CD4-positive, CD25-positive, alpha-beta regulatory T cell (primary cell): ENCODE measurements around the gene RNASE3. TPM values are rescaled to one million over a fixed set of nuclear protein-coding genes. Genes with fewer than 3 reads are reported as not detected.
A peak's percentile ranks its signal among the peaks of the same experiment; 100 is the strongest.
"Not testable (repeated sequence)": the region's sequence is repeated elsewhere in the genome, so short reads cannot be mapped to it uniquely, and the experiment has no call there.

Source experiments
- ATAC-seq, 2 donors: fragments of 150-1000 bp; cut with Tn5 transposase; one replicate each; pipeline ENCODE4 v1.10.0; 2021; ENCODE audit warnings: low read depth in 2 of 2, moderate number of reproducible peaks in 2 of 2, moderate library complexity in 1 of 2
- DNase-seq, 3 donors: peaks; one replicate each; pipeline versions ENCODE4 v3.0.0 to v3.0.0-alpha.2; 2012 to 2022; ENCODE audit warnings: mixed read lengths in 1 of 3
- H3K27ac ChIP-seq: one replicate; pipeline ENCODE4 v1.7.0; 2013; ENCODE audit warnings: mild to moderate bottlenecking, low read length; ENCODE audit not compliant: insufficient read depth, poor library complexity, severe bottlenecking
- H3K27me3 ChIP-seq: one replicate; pipeline ENCODE4 v1.7.0; 2013; ENCODE audit warnings: low read length; ENCODE audit not compliant: control insufficient read depth, insufficient read depth
- H3K36me3 ChIP-seq: one replicate; pipeline ENCODE4 v1.7.0; 2013; ENCODE audit warnings: mild to moderate bottlenecking, low read length, moderate library complexity; ENCODE audit not compliant: control insufficient read depth, insufficient read depth
- H3K4me1 ChIP-seq: 2 replicates; pipeline ENCODE4 v1.7.0; 2013; ENCODE audit warnings: mild to moderate bottlenecking, low read length; ENCODE audit not compliant: insufficient read depth, control insufficient read depth, poor library complexity, severe bottlenecking
- H3K4me3 ChIP-seq: one replicate; pipeline ENCODE4 v1.7.0; 2013; ENCODE audit warnings: low read depth, mild to moderate bottlenecking, low read length, moderate library complexity
- H3K9me3 ChIP-seq, 2 experiments: 1 replicate in 1 of 2; 2 replicates in 1 of 2; pipeline ENCODE4 v1.7.0; 2013; ENCODE audit warnings: low read length in 2 of 2, mild to moderate bottlenecking in 1 of 2, moderate library complexity in 1 of 2; ENCODE audit not compliant: control insufficient read depth in 2 of 2
- H3K27ac Mint-ChIP-seq, 3 donors: one replicate each; pipeline ENCODE4 v1.8.0; 2020 to 2022; ENCODE audit warnings: mild to moderate bottlenecking in 3 of 3, mixed read lengths in 3 of 3, moderate library complexity in 2 of 3
- H3K27me3 Mint-ChIP-seq: one replicate; pipeline ENCODE4 v1.8.0; 2022; ENCODE audit warnings: mild to moderate bottlenecking, mixed read lengths
- H3K36me3 Mint-ChIP-seq: one replicate; pipeline ENCODE4 v1.8.0; 2020; ENCODE audit warnings: mixed read lengths
- H3K4me1 Mint-ChIP-seq, 4 donors: one replicate each; pipeline ENCODE4 v1.8.0; 2020 to 2022; ENCODE audit warnings: mixed read lengths in 4 of 4, mild to moderate bottlenecking in 1 of 4
- H3K4me3 Mint-ChIP-seq, 4 donors: one replicate each; pipeline ENCODE4 v1.8.0; 2020 to 2022; ENCODE audit warnings: mild to moderate bottlenecking in 4 of 4, mixed read lengths in 4 of 4, moderate library complexity in 3 of 4
- H3K9me3 Mint-ChIP-seq, 7 donors: one replicate each; pipeline ENCODE4 v1.8.0; 2020 to 2022; ENCODE audit warnings: mixed read lengths in 7 of 7, mild to moderate bottlenecking in 3 of 7, moderate library complexity in 2 of 7
- polyA plus RNA-seq, 4 donors: library from polyadenylated mRNA; unstranded; fragments of 300-500 nt; fragmentation: Illumina TruSeq; gene quantifications; one replicate each; pipeline ENCODE4 v1.2.3, GENCODE V29; 2021
- total RNA-seq: library from RNA; stranded (reverse); gene quantifications from one replicate; pipeline ENCODE4 v1.2.3, GENCODE V29; 2022

The RNASE3 gene
- total and polyA plus RNA-seq, 5 donors from 2014 or later: not detected

DNA sequence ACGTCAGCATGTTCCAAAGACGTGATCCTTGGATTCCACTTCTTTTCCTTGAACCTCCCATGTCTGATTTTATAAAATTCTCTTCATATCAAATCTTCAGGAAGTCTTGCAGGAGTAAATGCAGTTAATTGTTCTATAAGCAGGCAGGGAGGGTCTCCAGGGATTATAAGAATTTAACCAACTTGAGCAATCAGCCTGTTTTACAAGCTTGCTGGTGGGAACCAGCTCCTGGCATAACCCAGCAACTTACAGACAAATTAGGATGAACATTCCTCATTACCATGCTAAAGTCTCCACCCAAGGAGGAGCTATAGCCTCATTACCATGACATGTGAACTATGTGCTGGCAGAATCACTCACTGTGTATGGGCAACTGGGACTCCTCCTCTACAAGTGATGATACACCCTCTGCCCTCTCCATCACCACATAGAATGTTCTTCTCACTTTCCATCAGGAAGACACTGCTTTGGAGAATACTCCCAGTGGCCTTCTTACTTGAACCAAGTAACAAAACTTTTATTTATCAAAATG lies 32.6 kb downstream of the RNASE3 start:
- H3K4me3 ChIP-seq, H3K36me3 Mint-ChIP-seq: not testable (repeated sequence)
- peaks cover 15% of the 10 kb centered on the region for H3K27me3 Mint-ChIP-seq

GRCh38 chr14:20934148-20934762 lies 43.1 kb downstream of the RNASE3 start:
- Mint-ChIP-seq H3K4me1 (peaks cover 0 to 4% (median 0%) of the 10 kb centered on the region in 4 donors), H3K36me3 (no peaks in the 10 kb centered on the region), H3K27ac (no peak overlapping the region), H3K27me3 (peaks cover 16% of the 10 kb centered on the region), H3K4me3 (no peak overlapping the region), H3K9me3 (no peaks in the 10 kb centered on the region)
- H3K9me3 ChIP-seq: no peaks in the 10 kb centered on the region
- DNase-seq (peak in 1 of 3 donors; percentile 27), ATAC-seq (no peak)
- no peak overlapping the region for H3K27ac ChIP-seq
- no peaks in the 10 kb centered on the region for H3K36me3 ChIP-seq
- H3K27me3 ChIP-seq: peaks cover 2% of the 10 kb centered on the region
- H3K4me1 ChIP-seq: no peaks in the 10 kb centered on the region
- H3K4me3 ChIP-seq: no peak overlapping the region

More for the DNA sequence above, 32.6 kb downstream of the RNASE3 start:
- not testable (repeated sequence) for ATAC-seq, H3K4me1 ChIP-seq, H3K27me3 ChIP-seq, H3K27ac Mint-ChIP-seq, H3K27ac ChIP-seq, H3K36me3 ChIP-seq, H3K4me3 Mint-ChIP-seq, H3K4me1 Mint-ChIP-seq, DNase-seq, H3K9me3 ChIP-seq
- peaks cover 0 to 15% (median 2%) of the 10 kb centered on the region in 7 donors for H3K9me3 Mint-ChIP-seq

DNA sequence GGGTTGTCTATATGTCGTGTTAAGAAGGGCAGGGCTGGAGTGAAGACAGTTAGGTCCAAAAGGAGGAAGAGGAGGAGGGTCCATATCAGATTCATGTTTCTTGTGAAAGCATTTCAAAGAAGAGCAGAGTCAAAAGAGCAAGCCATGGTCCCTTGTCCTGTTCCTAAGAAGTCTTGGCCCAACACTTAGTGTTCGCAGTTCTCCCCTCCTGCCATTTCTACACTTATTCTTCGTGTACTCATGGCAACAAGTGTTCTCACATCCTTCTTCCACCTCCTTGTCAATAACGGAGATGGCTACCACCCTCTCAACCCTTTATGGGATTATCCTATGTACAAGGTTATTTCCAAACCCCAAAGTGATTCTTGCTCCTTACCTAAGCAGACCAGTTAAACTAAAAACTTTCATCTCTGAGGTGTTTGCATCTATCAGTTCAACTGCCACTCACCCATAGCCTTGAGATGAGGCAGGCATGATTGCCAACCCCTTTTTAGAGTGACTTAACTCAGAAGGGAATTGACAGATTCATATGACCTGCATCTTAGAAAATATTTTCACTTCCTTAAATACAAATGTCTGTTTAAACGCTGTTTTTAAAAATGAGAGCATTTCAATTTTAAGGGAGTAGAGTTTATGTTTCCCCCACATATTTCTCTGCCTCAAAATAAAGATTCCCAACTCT lies 44.3 kb downstream of the RNASE3 start:
- H3K4me3 ChIP-seq: no peak overlapping the region

More for the DNA sequence above, 44.3 kb downstream of the RNASE3 start:
- no peak overlapping the region for H3K4me3 Mint-ChIP-seq
- DNase-seq: no peak
- Histone ChIP-seq H3K36me3 (no peaks in the 10 kb centered on the region), H3K4me1 (no peaks in the 10 kb centered on the region), H3K9me3 (no peaks in the 10 kb centered on the region), H3K27ac (no peak overlapping the region), H3K27me3 (no peaks in the 10 kb centered on the region)
- peaks cover 11% of the 10 kb centered on the region for H3K27me3 Mint-ChIP-seq
- no peak overlapping the region for H3K27ac Mint-ChIP-seq
- no peaks in the 10 kb centered on the region for H3K36me3 Mint-ChIP-seq
- H3K4me1 Mint-ChIP-seq: peaks cover 0 to 4% (median 0%) of the 10 kb centered on the region in 4 donors
- H3K9me3 Mint-ChIP-seq: no peaks in the 10 kb centered on the region
- ATAC-seq: no peak

Other genes with a start within 250 kb of the RNASE3 start
- gene OR6S1, start 249.7 kb upstream of the RNASE3 start, total RNA-seq: not detected
- gene OR6S1, start 249.7 kb upstream of the RNASE3 start, polyA plus RNA-seq: not detected
- gene RNASE4, start 206.8 kb upstream of the RNASE3 start, total RNA-seq: 0.17 TPM
- gene RNASE4, start 206.8 kb upstream of the RNASE3 start, polyA plus RNA-seq: 1 to 10 TPM in 3 of 4 donors, under 1 TPM in 1; 0.75 to 4.1 (median 2.9) TPM
- 0.62 TPM for gene ANG, start 202.6 kb upstream of the RNASE3 start, total RNA-seq
- 1 to 10 TPM in 2 of 4 donors, under 1 TPM in 2; 0.59 to 2.3 (median 1.1) TPM for gene ANG, start 202.6 kb upstream of the RNASE3 start, polyA plus RNA-seq
- not detected for gene EDDM3A, start 145.5 kb upstream of the RNASE3 start, total RNA-seq
- not detected for gene EDDM3A, start 145.5 kb upstream of the RNASE3 start, polyA plus RNA-seq
- not detected for gene EDDM3B, start 123.0 kb upstream of the RNASE3 start, total RNA-seq
- not detected for gene EDDM3B, start 123.0 kb upstream of the RNASE3 start, polyA plus RNA-seq
- gene RNASE6, start 110.1 kb upstream of the RNASE3 start, total RNA-seq: 1.3 TPM
- 1 to 10 TPM in 2 of 4 donors, under 1 TPM in 2; 0.24 to 6.3 (median 0.95) TPM for gene RNASE6, start 110.1 kb upstream of the RNASE3 start, polyA plus RNA-seq
- gene RNASE1, start 88.5 kb upstream of the RNASE3 start, total RNA-seq: not detected
- not detected for gene RNASE1, start 88.5 kb upstream of the RNASE3 start, polyA plus RNA-seq
- not detected for gene RNASE2, start 64.1 kb downstream of the RNASE3 start, total RNA-seq
- gene RNASE2, start 64.1 kb downstream of the RNASE3 start, polyA plus RNA-seq: under 1 TPM in 2 of 4 donors, not detected in 2; 0.29 to 0.70 TPM
- 75.9 TPM for gene METTL17, start 98.6 kb downstream of the RNASE3 start, total RNA-seq
- 10 to 100 TPM; 37.3 to 52.2 (median 42.8) TPM for gene METTL17, start 98.6 kb downstream of the RNASE3 start, polyA plus RNA-seq
- gene SLC39A2, start 107.9 kb downstream of the RNASE3 start, total RNA-seq: not detected
- gene SLC39A2, start 107.9 kb downstream of the RNASE3 start, polyA plus RNA-seq: not detected
- gene NDRG2, start 133.7 kb downstream of the RNASE3 start, total RNA-seq: 15.7 TPM
- 10 to 100 TPM; 13.3 to 19.6 (median 18.0) TPM for gene NDRG2, start 133.7 kb downstream of the RNASE3 start, polyA plus RNA-seq
- not detected for gene TPPP2, start 138.8 kb downstream of the RNASE3 start, total RNA-seq
- gene TPPP2, start 138.8 kb downstream of the RNASE3 start, polyA plus RNA-seq: not detected
- gene RNASE13, start 143.4 kb downstream of the RNASE3 start, total RNA-seq: not detected
- gene RNASE13, start 143.4 kb downstream of the RNASE3 start, polyA plus RNA-seq: not detected
- not detected for gene RNASE7, start 151.0 kb downstream of the RNASE3 start, total RNA-seq
- gene RNASE7, start 151.0 kb downstream of the RNASE3 start, polyA plus RNA-seq: not detected
- not detected for gene RNASE8, start 166.4 kb downstream of the RNASE3 start, total RNA-seq
- gene RNASE8, start 166.4 kb downstream of the RNASE3 start, polyA plus RNA-seq: not detected
- gene ARHGEF40, start 178.9 kb downstream of the RNASE3 start, total RNA-seq: 7.4 TPM
- gene ARHGEF40, start 178.9 kb downstream of the RNASE3 start, polyA plus RNA-seq: under 1 TPM in 2 of 4 donors, not detected in 2; 0.07 to 0.64 TPM
- 5.0 TPM for gene ZNF219, start 207.3 kb downstream of the RNASE3 start, total RNA-seq
- gene ZNF219, start 207.3 kb downstream of the RNASE3 start, polyA plus RNA-seq: 1 to 10 TPM; 1.1 to 1.9 (median 1.3) TPM
- not detected for gene TMEM253, start 209.7 kb downstream of the RNASE3 start, total RNA-seq
- gene TMEM253, start 209.7 kb downstream of the RNASE3 start, polyA plus RNA-seq: not detected